ENCODE measurements around the gene BNIP3. TPM values are rescaled to one million over a fixed set of nuclear protein-coding genes. Genes with fewer than 3 reads are reported as not detected.

BNIP3 gene
- total and polyA plus RNA-seq, 2 donors (not counting 3 experiments of a cell fraction or from before 2014, with no cell fraction given), result 51.4 to 53.3 TPM

DNA sequence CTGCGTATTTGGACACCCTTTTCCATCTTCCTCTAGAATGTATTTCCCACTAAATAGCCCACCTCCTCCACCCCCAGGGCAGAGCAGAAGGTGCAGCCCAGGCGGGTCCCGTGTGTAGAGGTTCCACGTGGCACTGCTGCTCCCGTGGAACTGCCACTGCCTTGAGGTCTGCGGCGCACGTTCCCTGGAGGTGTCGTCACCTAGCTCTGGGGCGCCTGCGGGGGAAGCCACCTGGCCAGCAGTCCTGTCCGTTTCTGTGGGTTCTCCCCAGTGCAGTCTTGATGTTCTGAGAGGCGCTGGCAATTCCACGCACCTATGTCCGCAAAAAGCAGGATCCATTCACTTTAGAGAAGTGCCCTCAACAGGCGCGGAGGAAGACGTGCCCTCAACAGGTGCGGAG, 21.9 kb downstream of the BNIP3 start:
- FAIRE-seq (no peak), DNase-seq (ENCODE audit: low read depth, low spot score) (no peak)
- no peak overlapping the region for H3K4me2 ChIP-seq (ENCODE audit: insufficient read depth, low read length)
- H3K4me1 ChIP-seq (ENCODE audit: control insufficient read depth, extremely low read depth, insufficient read depth, low read length), result no peaks in the 10 kb centered on the region
- peaks cover 3 to 36% of the 10 kb centered on the region in 2 experiments for H3K36me3 ChIP-seq (ENCODE audit: control insufficient read depth in 2 of 2, extremely low read depth in 1 of 2, insufficient read depth in 2 of 2, low read length in 2 of 2)
- H2AFZ ChIP-seq (ENCODE audit: low read depth, low read length), result no peak overlapping the region
- H3K4me3 ChIP-seq (replicated peaks in 1 of 3; ENCODE audit: insufficient read depth in 1 of 3, low read depth in 1 of 3, low read length in 3 of 3), result no peak overlapping the region
- TF ChIP-seq JUN (IDR thresholded peaks at IDR 0.05; ENCODE audit: borderline replicate concordance, insufficient read depth, insufficient read length, low read depth) (no peak), POLR2AphosphoS5 (IDR thresholded peaks at IDR 0.05; ENCODE audit: insufficient read depth, low read depth, low read length) (no peak), FOS (IDR thresholded peaks at IDR 0.05; ENCODE audit: borderline replicate concordance, insufficient read depth, low read length) (no peak), GATA2 (IDR thresholded peaks at IDR 0.05; ENCODE audit: insufficient read depth, insufficient read length, low read depth, low read length) (no peak), EZH2 (IDR thresholded peaks at IDR 0.05; ENCODE audit: borderline replicate concordance, low read depth, low read length, severe bottlenecking) (no peak), MYC (IDR thresholded peaks at IDR 0.05; ENCODE audit: low read depth, low read length) (no peak), POLR2A (IDR thresholded peaks at IDR 0.05; ENCODE audit: low read depth, low read length) (no peak)
- TF ChIP-seq, protein P1, sequence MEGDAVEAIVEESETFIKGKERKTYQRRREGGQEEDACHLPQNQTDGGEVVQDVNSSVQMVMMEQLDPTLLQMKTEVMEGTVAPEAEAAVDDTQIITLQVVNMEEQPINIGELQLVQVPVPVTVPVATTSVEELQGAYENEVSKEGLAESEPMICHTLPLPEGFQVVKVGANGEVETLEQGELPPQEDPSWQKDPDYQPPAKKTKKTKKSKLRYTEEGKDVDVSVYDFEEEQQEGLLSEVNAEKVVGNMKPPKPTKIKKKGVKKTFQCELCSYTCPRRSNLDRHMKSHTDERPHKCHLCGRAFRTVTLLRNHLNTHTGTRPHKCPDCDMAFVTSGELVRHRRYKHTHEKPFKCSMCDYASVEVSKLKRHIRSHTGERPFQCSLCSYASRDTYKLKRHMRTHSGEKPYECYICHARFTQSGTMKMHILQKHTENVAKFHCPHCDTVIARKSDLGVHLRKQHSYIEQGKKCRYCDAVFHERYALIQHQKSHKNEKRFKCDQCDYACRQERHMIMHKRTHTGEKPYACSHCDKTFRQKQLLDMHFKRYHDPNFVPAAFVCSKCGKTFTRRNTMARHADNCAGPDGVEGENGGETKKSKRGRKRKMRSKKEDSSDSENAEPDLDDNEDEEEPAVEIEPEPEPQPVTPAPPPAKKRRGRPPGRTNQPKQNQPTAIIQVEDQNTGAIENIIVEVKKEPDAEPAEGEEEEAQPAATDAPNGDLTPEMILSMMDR (IDR thresholded peaks at IDR 0.05; ENCODE audit: extremely low read depth in 1 of 2, insufficient read depth in 1 of 2, low read depth in 1 of 2, low read length in 2 of 2), result no peak
- TF ChIP-seq, protein P2, sequence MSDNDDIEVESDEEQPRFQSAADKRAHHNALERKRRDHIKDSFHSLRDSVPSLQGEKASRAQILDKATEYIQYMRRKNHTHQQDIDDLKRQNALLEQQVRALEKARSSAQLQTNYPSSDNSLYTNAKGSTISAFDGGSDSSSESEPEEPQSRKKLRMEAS (IDR thresholded peaks at IDR 0.05; ENCODE audit: insufficient read depth, insufficient read length), result no peak
- ChIA-PET POLR2A (no interaction called here), CTCF (no interaction called here)
- no peak overlapping the region for H3K27ac ChIP-seq (ENCODE audit: insufficient read depth, low read depth, low read length)
- no peaks in the 10 kb centered on the region for H3K9me3 ChIP-seq (replicated peaks; ENCODE audit: control insufficient read depth, insufficient read depth, low read length)
- intact Hi-C loops (cut with micrococcal nuclease), result loop anchor here (1.0 kb wide), 1 partner anchor 75 kb away; no protein-coding TSS in a partner anchor
- no TSS peak for BruUV-seq (replicated peaks)
- H3K9me1 ChIP-seq (replicated peaks; ENCODE audit: control insufficient read depth, extremely low read depth, insufficient read depth, low read length), result no peaks in the 10 kb centered on the region
- no peaks in the 10 kb centered on the region for H4K20me1 ChIP-seq (replicated peaks; ENCODE audit: control insufficient read depth, extremely low read depth, insufficient read depth, low read length)
- dilution Hi-C loops (cut with MboI; ENCODE audit: extremely low pct_ligation_motif_present, low sequenced_read_pairs), result no loop called here
- H3K27me3 ChIP-seq (ENCODE audit: control insufficient read depth in 2 of 2, insufficient read depth in 2 of 2, low read length in 2 of 2), result no peaks in the 10 kb centered on the region
- H3K79me2 ChIP-seq (ENCODE audit: control insufficient read depth, insufficient read depth, low read length), result no peaks in the 10 kb centered on the region
- H3K9ac ChIP-seq (replicated peaks; ENCODE audit: extremely low read depth, insufficient read depth, low read length), result no peak overlapping the region

Measured in endothelial cell of umbilical vein (primary cell).